H9 (cell line): Measurements from ENCODE around the gene GABRB1. TPM values are rescaled to one million over a fixed set of nuclear protein-coding genes. Genes with fewer than 3 reads are reported as not detected.

Source experiments
- DNase-seq: peaks from one replicate; pipeline ENCODE4 v3.0.0-alpha.2; 2017
- H2AFZ ChIP-seq: one replicate; pipeline ENCODE4 v1.6.1; 2013; ENCODE audit warnings: mild to moderate bottlenecking, low read length, control low read depth, moderate library complexity
- H2AK5ac ChIP-seq: 2 replicates; pipeline ENCODE4 v1.6.1; 2013; ENCODE audit warnings: low read length, control low read depth, mixed read lengths; ENCODE audit not compliant: insufficient read length
- H2BK120ac ChIP-seq: one replicate; pipeline ENCODE4 v1.6.1; 2013; ENCODE audit warnings: low read depth, mild to moderate bottlenecking, low read length, control low read depth, inconsistent platforms; ENCODE audit not compliant: poor library complexity, severe bottlenecking
- H2BK12ac ChIP-seq: 2 replicates; pipeline ENCODE4 v1.6.1; 2013; ENCODE audit warnings: low read length, control low read depth, mixed read lengths, low read depth; ENCODE audit not compliant: insufficient read length
- H2BK15ac ChIP-seq: 2 replicates; pipeline ENCODE4 v1.6.1; 2013; ENCODE audit warnings: low read depth, low read length, control low read depth
- H2BK20ac ChIP-seq: one replicate; pipeline ENCODE4 v1.6.1; 2013; ENCODE audit warnings: low read depth, mild to moderate bottlenecking, low read length, control low read depth, inconsistent platforms; ENCODE audit not compliant: poor library complexity, severe bottlenecking
- H2BK5ac ChIP-seq: 2 replicates; pipeline ENCODE4 v1.6.1; 2013; ENCODE audit warnings: low read length, control low read depth, mixed read lengths; ENCODE audit not compliant: insufficient read length
- H3K14ac ChIP-seq: 2 replicates; pipeline ENCODE4 v1.6.1; 2013; ENCODE audit warnings: low read length, control low read depth; ENCODE audit not compliant: insufficient read depth
- H3K18ac ChIP-seq: 2 replicates; pipeline ENCODE4 v1.6.1; 2013; ENCODE audit warnings: low read depth, mild to moderate bottlenecking, mixed read lengths, low read length, control low read depth; ENCODE audit not compliant: insufficient read length
- H3K23ac ChIP-seq: 2 replicates; pipeline ENCODE4 v1.6.1; 2013; ENCODE audit warnings: low read length, control low read depth, mixed read lengths, low read depth; ENCODE audit not compliant: insufficient read length
- H3K23me2 ChIP-seq: 2 replicates; pipeline ENCODE4 v1.6.1; 2013; ENCODE audit warnings: low read depth, mild to moderate bottlenecking, mixed read lengths, low read length, control low read depth; ENCODE audit not compliant: insufficient read length, poor library complexity, severe bottlenecking
- H3K27ac ChIP-seq: 2 replicates; pipeline ENCODE4 v1.5.1; 2013; ENCODE audit warnings: low read length, control low read depth, mixed read lengths, low read depth; ENCODE audit not compliant: insufficient read length
- H3K27me3 ChIP-seq: 2 replicates; pipeline ENCODE4 v1.6.1; 2013; ENCODE audit warnings: low read length, control low read depth, inconsistent platforms; ENCODE audit not compliant: insufficient read depth
- H3K4ac ChIP-seq: 2 replicates; pipeline ENCODE4 v1.6.1; 2013; ENCODE audit warnings: low read depth, mild to moderate bottlenecking, control low read depth, inconsistent platforms, low read length, moderate library complexity
- H3K4me1 ChIP-seq: 2 replicates; pipeline ENCODE4 v1.6.1; 2013; ENCODE audit warnings: low read length, control low read depth, inconsistent platforms; ENCODE audit not compliant: insufficient read depth
- H3K4me2 ChIP-seq: 2 replicates; pipeline ENCODE4 v1.6.1; 2013; ENCODE audit warnings: low read length, control low read depth, mixed read lengths; ENCODE audit not compliant: insufficient read length, insufficient read depth
- H3K56ac ChIP-seq: 2 replicates; pipeline ENCODE4 v1.6.1; 2013; ENCODE audit warnings: low read depth, mild to moderate bottlenecking, mixed read lengths, low read length, control low read depth; ENCODE audit not compliant: insufficient read length
- H3K79me1 ChIP-seq: 2 replicates; pipeline ENCODE4 v1.6.1; 2013; ENCODE audit warnings: low read depth, mild to moderate bottlenecking, moderate library complexity, low read length, control low read depth, inconsistent platforms; ENCODE audit not compliant: insufficient read depth, poor library complexity, severe bottlenecking
- H3K79me2 ChIP-seq: 2 replicates; pipeline ENCODE4 v1.6.1; 2013; ENCODE audit warnings: low read length, control low read depth, inconsistent platforms; ENCODE audit not compliant: insufficient read depth
- H3K9ac ChIP-seq: 2 replicates; pipeline ENCODE4 v1.6.1; 2013; ENCODE audit warnings: low read length, control low read depth, mixed read lengths; ENCODE audit not compliant: insufficient read length; ENCODE audit errors: extremely low read depth
- H3K9me3 ChIP-seq: one replicate; pipeline ENCODE4 v1.6.1; 2013; ENCODE audit warnings: low read depth, low read length, inconsistent platforms; ENCODE audit not compliant: control insufficient read depth
- H3T11ph ChIP-seq: one replicate; pipeline ENCODE4 v1.6.1; 2013; ENCODE audit warnings: mild to moderate bottlenecking, low read length, control low read depth, inconsistent platforms
- H4K20me1 ChIP-seq: one replicate; pipeline ENCODE4 v1.6.1; 2013; ENCODE audit not compliant: control insufficient read depth, insufficient read length, insufficient read depth
- H4K5ac ChIP-seq: 2 replicates; pipeline ENCODE4 v1.6.1; 2013; ENCODE audit warnings: low read depth, mild to moderate bottlenecking, mixed read lengths, low read length, control low read depth; ENCODE audit not compliant: insufficient read length
- H4K8ac ChIP-seq: replicated peaks from 2 replicates; pipeline ENCODE4 v1.6.1; 2013; ENCODE audit warnings: low read length, control low read depth, mixed read lengths, low read depth; ENCODE audit not compliant: insufficient read length
- H4K91ac ChIP-seq: 2 replicates; pipeline ENCODE4 v1.6.1; 2013; ENCODE audit warnings: low read depth, mild to moderate bottlenecking, moderate library complexity, mixed read lengths, low read length, control low read depth; ENCODE audit not compliant: insufficient read length
- H3K27ac Mint-ChIP-seq, 3 experiments: 2 replicates in 2 of 3; 3 replicates in 1 of 3; pipeline ENCODE4 v1.8.0; 2020 to 2021; ENCODE audit warnings: mixed read lengths in 3 of 3, mild to moderate bottlenecking in 1 of 3, moderate library complexity in 1 of 3
- H3K27me3 Mint-ChIP-seq: 2 replicates; pipeline ENCODE4 v1.8.0; 2021; ENCODE audit warnings: low read depth, mild to moderate bottlenecking, moderate library complexity, mixed read lengths
- H3K36me3 Mint-ChIP-seq, 3 experiments: 2 replicates in 2 of 3; 3 replicates in 1 of 3; pipeline ENCODE4 v1.8.0; 2020 to 2021; ENCODE audit warnings: low read depth in 3 of 3, mixed read lengths in 3 of 3; ENCODE audit not compliant: insufficient read depth in 1 of 3
- H3K4me1 Mint-ChIP-seq, 2 experiments: 2 replicates each; pipeline ENCODE4 v1.8.0; 2020; ENCODE audit warnings: mixed read lengths in 2 of 2
- H3K4me3 Mint-ChIP-seq, 2 experiments: 2 replicates in 1 of 2; 3 replicates in 1 of 2; pipeline ENCODE4 v1.8.0; 2020 to 2021; ENCODE audit warnings: mild to moderate bottlenecking in 2 of 2, mixed read lengths in 2 of 2, moderate library complexity in 1 of 2
- H3K9me3 Mint-ChIP-seq, 2 experiments: 2 replicates in 1 of 2; 3 replicates in 1 of 2; pipeline ENCODE4 v1.8.0; 2020; ENCODE audit warnings: mild to moderate bottlenecking in 2 of 2, mixed read lengths in 2 of 2, moderate library complexity in 1 of 2
- CTCF ChIP-seq: fragments of 200-600 bp; sonication (generic); conservative IDR thresholded peaks from 3 replicates; pipeline ENCODE4 v1.8.0; 2021; ENCODE audit warnings: antibody characterized with exemption, mild to moderate bottlenecking
- WGBS: extraction: QIAGEN DNeasy Blood & Tissue Kit; methylation state at CpG from one replicate; pipeline ENCODE4 v1.1.7; 2013; ENCODE audit warnings: missing lambda C conversion rate, low lambda C conversion rate, mixed read lengths; ENCODE audit not compliant: insufficient read length; ENCODE audit errors: extremely low coverage; 5-methylcytosine and 5-hydroxymethylcytosine counted together
- total RNA-seq: library from RNA; stranded (reverse); gene quantifications from 2 replicates; pipeline ENCODE4 v1.2.1, GENCODE V29; 2021

GABRB1 gene
- total RNA-seq, 1 experiment from 2014 or later, result 0.39 TPM

- peaks cover 22% of the 10 kb centered on the region for H3K27me3 Mint-ChIP-seq
- no peak overlapping the region for H2BK15ac ChIP-seq
- peaks cover 1% of the 10 kb centered on the region; the same call in 1 of the 2 replicates for H3K27me3 ChIP-seq
- H2BK120ac ChIP-seq, result no peak overlapping the region
- H3K23me2 ChIP-seq, result no peaks in the 10 kb centered on the region
- no peaks in the 10 kb centered on the region for H3K4me1 ChIP-seq
- WGBS, result no CpG with 5 or more reads among the region's 1 CpG
- H2AFZ ChIP-seq, result no peak overlapping the region
- no peak overlapping the region for H3K14ac ChIP-seq
- H2BK12ac ChIP-seq, result no peak overlapping the region
- H3K56ac ChIP-seq, result no peak overlapping the region
- H2BK20ac ChIP-seq, result no peak overlapping the region
- H3K4ac ChIP-seq, result no peak overlapping the region
- no peak overlapping the region for H4K8ac ChIP-seq
- H3K79me2 ChIP-seq, result no peaks in the 10 kb centered on the region
- H4K5ac ChIP-seq, result no peak overlapping the region
- no peak overlapping the region for H2BK5ac ChIP-seq
- no peak for DNase-seq
- H3K4me3 Mint-ChIP-seq, result no peak overlapping the region
- H2AK5ac ChIP-seq, result no peak overlapping the region
- H4K20me1 ChIP-seq, result no peaks in the 10 kb centered on the region
- no peak overlapping the region for H4K91ac ChIP-seq
- no peak for TF ChIP-seq CTCF
- no peak overlapping the region for H3K9ac ChIP-seq
- no peaks in the 10 kb centered on the region for H3K9me3 Mint-ChIP-seq
- 0 out of 4 replicates have a peak, but pooled peaks cover 0 to 2% of the 10 kb centered on the region in 2 experiments for H3K4me1 Mint-ChIP-seq
- H3K27ac Mint-ChIP-seq, result no peak overlapping the region
- no peak overlapping the region for H3K27ac ChIP-seq
- no peak overlapping the region for H3T11ph ChIP-seq
- no peaks in the 10 kb centered on the region for H3K9me3 ChIP-seq
- no peak overlapping the region for H3K18ac ChIP-seq
- H3K4me2 ChIP-seq, result no peak overlapping the region
- H3K23ac ChIP-seq, result no peak overlapping the region
- no peaks in the 10 kb centered on the region for H3K79me1 ChIP-seq
- H3K36me3 Mint-ChIP-seq, result no peaks in the 10 kb centered on the region
These were observed 31.0 kb upstream of the GABRB1 start for GRCh38 chr4:47000406-47000805.
